GM12878 (cell line): ENCODE measurements around the gene ISLR2. TPM values are rescaled to one million over a fixed set of nuclear protein-coding genes. Genes with fewer than 3 reads are reported as not detected.

ENCODE experiments used
- ATAC-seq: fragments of 200-7000 bp; cut with Tn5 transposase; 3 replicates; pipeline ENCODE4 v1.9.1; 2020; ENCODE audit warnings: mild to moderate bottlenecking, moderate library complexity
- BruUV-seq: library from RNA; stranded (reverse); fragments of 400-500 nt; replicated peaks from 2 replicates; lab custom pipeline; 2021; lab: Mats Ljungman, UMichigan
- CTCF ChIA-PET: fragments of 300-600 bp; sonication (Branson Sonifier 250); formaldehyde crosslinking; extraction: SDS; loops from one replicate; lab custom pipeline; 2021; ENCODE audit warnings: inconsistent platforms; lab: Yijun Ruan, JAX
- POLR2A ChIA-PET: fragments of 350-600 bp; formaldehyde crosslinking; extraction: SDS; loops from one replicate; lab custom pipeline; 2021; ENCODE audit warnings: inconsistent platforms; lab: Charles Lee
- RAD21 ChIA-PET: fragments of 300-600 bp; sonication (Branson Sonifier 250); formaldehyde crosslinking; loops from one replicate; lab custom pipeline; 2023; ENCODE audit warnings: antibody characterized with exemption; ENCODE audit not compliant: unreplicated experiment; lab: Charles Lee
- SMC1A ChIA-PET: fragments of 300-600 bp; sonication (Branson Sonifier 250); formaldehyde crosslinking; loops from one replicate; lab custom pipeline; 2023; ENCODE audit not compliant: unreplicated experiment, uncharacterized antibody; lab: Charles Lee
- DNase-seq: peaks from one replicate; pipeline ENCODE4 v3.0.0-alpha.2; 2011; ENCODE audit warnings: low read depth, low spot score
- FAIRE-seq: peaks from 3 replicates; lab custom pipeline; 2011; peaks lifted over from hg19 to GRCh38; lab: Jason Lieb, UNC
- H2AFZ ChIP-seq: 2 replicates; pipeline ENCODE4 v1.6.0; 2011; ENCODE audit warnings: low read depth, low read length, control low read depth; ENCODE audit not compliant: control insufficient read depth
- H3K27ac ChIP-seq: 2 replicates; pipeline ENCODE4 v1.5.1; 2011; ENCODE audit warnings: control low read depth; ENCODE audit not compliant: control insufficient read depth, insufficient read depth
- H3K27me3 ChIP-seq, 2 experiments: replicated peaks in 1 of 2; 2 replicates each; pipeline versions ENCODE4 v1.6.0 to v1.6.1; 2011; ENCODE audit warnings: low read length in 1 of 2; ENCODE audit not compliant: control insufficient read depth in 2 of 2, insufficient read depth in 2 of 2
- H3K36me3 ChIP-seq, 2 experiments: 2 replicates each; pipeline ENCODE4 v1.5.1; 2011; ENCODE audit warnings: low read length in 1 of 2; ENCODE audit not compliant: control insufficient read depth in 2 of 2, insufficient read depth in 2 of 2
- H3K4me1 ChIP-seq: 2 replicates; pipeline ENCODE4 v1.6.1; 2011; ENCODE audit warnings: mild to moderate bottlenecking, low read length, moderate library complexity, mixed read lengths; ENCODE audit not compliant: control insufficient read depth, insufficient read depth
- H3K4me2 ChIP-seq: 2 replicates; pipeline ENCODE4 v1.6.0; 2011; ENCODE audit warnings: control low read depth; ENCODE audit not compliant: control insufficient read depth, insufficient read depth
- H3K4me3 ChIP-seq: fragments of 200-600 bp; sonication (generic); 2 replicates; pipeline ENCODE4 v1.5.1; 2016
- H3K79me2 ChIP-seq: 2 replicates; pipeline ENCODE4 v1.6.0; 2011; ENCODE audit warnings: low read length; ENCODE audit not compliant: control insufficient read depth, insufficient read depth
- H3K9ac ChIP-seq: 2 replicates; pipeline ENCODE4 v1.8.0; 2011; ENCODE audit warnings: low read length, control low read depth, mixed read lengths; ENCODE audit not compliant: control insufficient read depth, insufficient read depth
- H3K9me3 ChIP-seq: replicated peaks from 3 replicates; pipeline ENCODE4 v1.5.1; 2011; ENCODE audit warnings: mild to moderate bottlenecking, low read length; ENCODE audit not compliant: control insufficient read depth, insufficient read depth
- H4K20me1 ChIP-seq: 2 replicates; pipeline ENCODE4 v1.6.0; 2011; ENCODE audit not compliant: control insufficient read depth, insufficient read depth
- CBX3 ChIP-seq: fragments of 200-600 bp; sonication (generic); IDR thresholded peaks from 2 replicates; pipeline ENCODE4 v1.6.1; 2016; ENCODE audit warnings: low read depth, borderline replicate concordance
- CHD2 ChIP-seq: IDR thresholded peaks from 2 replicates; pipeline ENCODE4 v1.6.1; 2011; ENCODE audit warnings: low read depth, low read length, improper control_type of control experiment, borderline replicate concordance
- CREM ChIP-seq: IDR thresholded peaks from 2 replicates; pipeline ENCODE4 v1.6.1; 2014; ENCODE audit warnings: antibody characterized with exemption, low read depth
- EZH2 ChIP-seq: IDR thresholded peaks from 2 replicates; pipeline ENCODE4 v1.6.1; 2012; ENCODE audit warnings: low read depth, mild to moderate bottlenecking, control low read depth, inconsistent platforms, low read length, borderline replicate concordance; ENCODE audit not compliant: control insufficient read depth
- GABPA ChIP-seq: IDR thresholded peaks from 2 replicates; pipeline ENCODE4 v1.6.1; 2014; ENCODE audit warnings: antibody characterized with exemption, low read depth, mild to moderate bottlenecking, inconsistent platforms
- HDAC6 ChIP-seq: fragments of 200-600 bp; sonication (generic); IDR thresholded peaks from one replicate; pipeline ENCODE4 v1.8.0; 2017; ENCODE audit warnings: antibody characterized with exemption; ENCODE audit not compliant: unreplicated experiment
- LARP7 ChIP-seq: fragments of 450-650 bp; IDR thresholded peaks from 2 replicates; pipeline ENCODE4 v1.6.1; 2017; ENCODE audit warnings: mild to moderate bottlenecking
- PAX8 ChIP-seq: fragments of 450-650 bp; IDR thresholded peaks from 2 replicates; pipeline ENCODE4 v1.6.1; 2017; ENCODE audit warnings: mild to moderate bottlenecking, moderate library complexity
- RAD21 ChIP-seq: IDR thresholded peaks from 2 replicates; pipeline ENCODE4 v1.6.1; 2011; ENCODE audit warnings: mild to moderate bottlenecking, low read depth, low read length, moderate library complexity; ENCODE audit not compliant: insufficient read depth
- SRF ChIP-seq, 2 experiments: IDR thresholded peaks; 2 replicates each; pipeline ENCODE4 v1.6.1; 2011; ENCODE audit warnings: low read depth in 2 of 2, low read length in 2 of 2, mild to moderate bottlenecking in 1 of 2, moderate library complexity in 1 of 2
- TARDBP ChIP-seq: IDR thresholded peaks from 2 replicates; pipeline ENCODE4 v1.6.1; 2016; ENCODE audit warnings: borderline replicate concordance
- YY1 ChIP-seq: IDR thresholded peaks from 2 replicates; pipeline ENCODE4 v1.6.1; 2011; ENCODE audit warnings: low read depth, mild to moderate bottlenecking, low read length
- WGBS: methylation state at CpG from one replicate; pipeline ENCODE4 v1.1.6; 2016; ENCODE audit warnings: low lambda C conversion rate; ENCODE audit not compliant: insufficient replicate concordance, insufficient coverage; ENCODE audit errors: missing lambda C conversion rate; 5-methylcytosine and 5-hydroxymethylcytosine counted together
- in situ Hi-C: fragments of 300-500 bp; cut with MboI; formaldehyde crosslinking; loops from 9 replicates; pipeline ENCODE4 v1.14.3; 2018; ENCODE audit warnings: mixed read lengths
- intact Hi-C: fragments of 100-400 bp; cut with micrococcal nuclease; formaldehyde crosslinking; loops from one replicate; pipeline ENCODE4 v1.14.2; 2022; ENCODE audit not compliant: unreplicated experiment
- polyA plus RNA-seq, 11 experiments: library from polyadenylated mRNA; depleted of rRNA in 4 of 11; unstranded in 6 of 11; stranded (reverse) in 5 of 11; fragments of >200 nt; fragmentation: Nextera tagmentation in 4 of 11; fragmentation: Illumina TruSeq in 1 of 11; extraction: Ambion mirVana in 4 of 11; extraction: Trizol in 1 of 11; gene quantifications; 1 replicate in 1 of 11; 2 replicates in 10 of 11; pipeline versions ENCODE4 v1.2.1 to v1.2.3, GENCODE V29; 2011 to 2016; ENCODE audit warnings: inconsistent platforms in 2 of 11, missing spikeins in 2 of 11, low read depth in 1 of 11
- total RNA-seq, 4 experiments: library from RNA; depleted of rRNA in 3 of 4; stranded (reverse); fragments of >200 nt in 3 of 4; fragmentation: Illumina TruSeq in 1 of 4; extraction: Trizol in 1 of 4; gene quantifications; 2 replicates each; pipeline versions ENCODE4 v1.2.1 to v1.2.3, GENCODE V29; 2013 to 2021
- TF ChIP-seq, protein P1 (sequence below): fragments of 450-650 bp; IDR thresholded peaks from 2 replicates; pipeline ENCODE4 v1.6.1; 2017; ENCODE audit warnings: mild to moderate bottlenecking, moderate library complexity
- TF ChIP-seq, protein P2 (sequence below): fragments of 450-650 bp; conservative IDR thresholded peaks from 2 replicates; pipeline ENCODE4 v1.6.1; 2017; ENCODE audit warnings: mild to moderate bottlenecking, moderate library complexity
- TF ChIP-seq, protein P3 (sequence below): fragments of 150-350 bp; IDR thresholded peaks from 2 replicates; pipeline ENCODE4 v1.6.1; 2014; ENCODE audit warnings: mild to moderate bottlenecking, low read depth, low read length

ISLR2 gene
- total and polyA plus RNA-seq, 10 of the 15 experiments (the other 5 are each of a cell fraction or from before 2014, with no cell fraction given) = 0.04 to 0.21 (median 0.07) TPM; not detected in 4

DNA sequence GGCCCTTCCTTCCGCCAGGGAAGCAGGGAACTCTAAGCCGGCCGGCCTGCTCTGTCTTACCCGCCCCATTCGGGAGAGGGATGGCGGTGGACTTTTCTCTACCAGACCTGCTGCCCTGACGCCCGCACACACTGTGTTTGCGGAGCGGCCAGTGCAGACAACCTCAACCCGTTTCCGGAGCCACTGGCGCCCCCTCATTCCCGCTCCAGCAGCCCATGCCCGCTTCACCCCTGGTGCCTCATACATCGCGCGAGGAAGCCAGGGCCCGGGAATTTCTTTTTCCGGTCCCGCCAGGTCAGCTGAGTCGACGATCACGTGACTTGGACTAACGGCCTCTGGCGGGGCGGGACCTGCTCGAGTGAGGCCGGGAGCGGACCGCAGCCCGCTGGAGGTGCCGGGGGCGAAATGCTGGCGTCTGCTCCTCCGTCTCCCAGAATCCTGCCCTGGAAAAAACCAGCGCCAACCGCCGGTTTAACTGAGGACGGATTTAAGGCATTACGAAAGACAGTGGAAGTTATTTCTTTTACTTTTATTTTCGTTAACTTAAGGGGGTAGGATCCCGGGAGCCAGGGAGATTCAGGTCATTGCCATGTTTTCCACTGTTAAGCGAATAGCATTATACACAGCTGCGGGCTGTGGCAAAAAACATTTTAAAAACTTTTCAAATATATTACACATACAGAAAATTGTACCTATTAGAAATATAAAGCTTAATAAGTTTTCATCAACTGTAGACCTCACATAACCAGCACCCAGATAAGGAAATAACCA lies 30.2 kb upstream of the ISLR2 start (continued):
- peak; percentile 36; the same call in 1 of the 2 replicates for TF ChIP-seq GABPA
- TF ChIP-seq, protein P1, sequence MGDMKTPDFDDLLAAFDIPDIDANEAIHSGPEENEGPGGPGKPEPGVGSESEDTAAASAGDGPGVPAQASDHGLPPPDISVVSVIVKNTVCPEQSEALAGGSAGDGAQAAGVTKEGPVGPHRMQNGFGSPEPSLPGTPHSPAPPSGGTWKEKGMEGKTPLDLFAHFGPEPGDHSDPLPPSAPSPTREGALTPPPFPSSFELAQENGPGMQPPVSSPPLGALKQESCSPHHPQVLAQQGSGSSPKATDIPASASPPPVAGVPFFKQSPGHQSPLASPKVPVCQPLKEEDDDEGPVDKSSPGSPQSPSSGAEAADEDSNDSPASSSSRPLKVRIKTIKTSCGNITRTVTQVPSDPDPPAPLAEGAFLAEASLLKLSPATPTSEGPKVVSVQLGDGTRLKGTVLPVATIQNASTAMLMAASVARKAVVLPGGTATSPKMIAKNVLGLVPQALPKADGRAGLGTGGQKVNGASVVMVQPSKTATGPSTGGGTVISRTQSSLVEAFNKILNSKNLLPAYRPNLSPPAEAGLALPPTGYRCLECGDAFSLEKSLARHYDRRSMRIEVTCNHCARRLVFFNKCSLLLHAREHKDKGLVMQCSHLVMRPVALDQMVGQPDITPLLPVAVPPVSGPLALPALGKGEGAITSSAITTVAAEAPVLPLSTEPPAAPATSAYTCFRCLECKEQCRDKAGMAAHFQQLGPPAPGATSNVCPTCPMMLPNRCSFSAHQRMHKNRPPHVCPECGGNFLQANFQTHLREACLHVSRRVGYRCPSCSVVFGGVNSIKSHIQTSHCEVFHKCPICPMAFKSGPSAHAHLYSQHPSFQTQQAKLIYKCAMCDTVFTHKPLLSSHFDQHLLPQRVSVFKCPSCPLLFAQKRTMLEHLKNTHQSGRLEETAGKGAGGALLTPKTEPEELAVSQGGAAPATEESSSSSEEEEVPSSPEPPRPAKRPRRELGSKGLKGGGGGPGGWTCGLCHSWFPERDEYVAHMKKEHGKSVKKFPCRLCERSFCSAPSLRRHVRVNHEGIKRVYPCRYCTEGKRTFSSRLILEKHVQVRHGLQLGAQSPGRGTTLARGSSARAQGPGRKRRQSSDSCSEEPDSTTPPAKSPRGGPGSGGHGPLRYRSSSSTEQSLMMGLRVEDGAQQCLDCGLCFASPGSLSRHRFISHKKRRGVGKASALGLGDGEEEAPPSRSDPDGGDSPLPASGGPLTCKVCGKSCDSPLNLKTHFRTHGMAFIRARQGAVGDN = peak; percentile 52; the same call in 1 of the 2 replicates
- 0 out of 2 replicates have a peak, but pooled peaks have one; percentile 19 for TF ChIP-seq YY1
- TF ChIP-seq, protein P2, sequence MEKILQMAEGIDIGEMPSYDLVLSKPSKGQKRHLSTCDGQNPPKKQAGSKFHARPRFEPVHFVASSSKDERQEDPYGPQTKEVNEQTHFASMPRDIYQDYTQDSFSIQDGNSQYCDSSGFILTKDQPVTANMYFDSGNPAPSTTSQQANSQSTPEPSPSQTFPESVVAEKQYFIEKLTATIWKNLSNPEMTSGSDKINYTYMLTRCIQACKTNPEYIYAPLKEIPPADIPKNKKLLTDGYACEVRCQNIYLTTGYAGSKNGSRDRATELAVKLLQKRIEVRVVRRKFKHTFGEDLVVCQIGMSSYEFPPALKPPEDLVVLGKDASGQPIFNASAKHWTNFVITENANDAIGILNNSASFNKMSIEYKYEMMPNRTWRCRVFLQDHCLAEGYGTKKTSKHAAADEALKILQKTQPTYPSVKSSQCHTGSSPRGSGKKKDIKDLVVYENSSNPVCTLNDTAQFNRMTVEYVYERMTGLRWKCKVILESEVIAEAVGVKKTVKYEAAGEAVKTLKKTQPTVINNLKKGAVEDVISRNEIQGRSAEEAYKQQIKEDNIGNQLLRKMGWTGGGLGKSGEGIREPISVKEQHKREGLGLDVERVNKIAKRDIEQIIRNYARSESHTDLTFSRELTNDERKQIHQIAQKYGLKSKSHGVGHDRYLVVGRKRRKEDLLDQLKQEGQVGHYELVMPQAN = peak; percentile 63; the same call in 1 of the 2 replicates
- TF ChIP-seq, all 136 proteins: peak for 27; not testable (repeated sequence) for 109

DNA sequence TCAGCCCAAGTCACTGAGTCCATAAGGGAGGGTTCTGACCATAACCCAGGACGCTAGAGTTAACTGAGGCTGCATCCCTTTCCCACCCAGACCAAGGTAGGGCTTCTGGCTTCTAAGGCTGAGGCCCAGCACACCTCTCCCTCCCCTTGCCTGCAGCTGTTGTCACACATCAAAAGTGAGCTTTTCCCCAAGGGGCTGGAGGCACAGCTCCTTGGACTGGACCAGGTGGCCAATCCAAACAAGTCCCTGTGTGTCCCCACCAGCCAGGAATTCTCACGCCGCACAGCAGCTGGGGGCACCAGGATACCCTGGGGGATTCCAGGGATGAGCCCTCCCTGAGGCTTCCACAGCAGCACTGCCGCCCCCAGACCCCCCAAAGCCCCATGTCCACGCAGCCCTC lies 22.3 kb upstream of the ISLR2 start:
- DNase-seq = no peak
- in situ Hi-C loops = no loop called here
- no peak for TF ChIP-seq CREM
- TF ChIP-seq LARP7 = no peak
- TF ChIP-seq, protein P3, sequence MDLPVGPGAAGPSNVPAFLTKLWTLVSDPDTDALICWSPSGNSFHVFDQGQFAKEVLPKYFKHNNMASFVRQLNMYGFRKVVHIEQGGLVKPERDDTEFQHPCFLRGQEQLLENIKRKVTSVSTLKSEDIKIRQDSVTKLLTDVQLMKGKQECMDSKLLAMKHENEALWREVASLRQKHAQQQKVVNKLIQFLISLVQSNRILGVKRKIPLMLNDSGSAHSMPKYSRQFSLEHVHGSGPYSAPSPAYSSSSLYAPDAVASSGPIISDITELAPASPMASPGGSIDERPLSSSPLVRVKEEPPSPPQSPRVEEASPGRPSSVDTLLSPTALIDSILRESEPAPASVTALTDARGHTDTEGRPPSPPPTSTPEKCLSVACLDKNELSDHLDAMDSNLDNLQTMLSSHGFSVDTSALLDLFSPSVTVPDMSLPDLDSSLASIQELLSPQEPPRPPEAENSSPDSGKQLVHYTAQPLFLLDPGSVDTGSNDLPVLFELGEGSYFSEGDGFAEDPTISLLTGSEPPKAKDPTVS = no peak
- TF ChIP-seq CHD2 = no peak
- TF ChIP-seq CBX3 = no peak
- no peak for TF ChIP-seq HDAC6
- TF ChIP-seq SRF (IDR thresholded peaks at IDR 0.05; ENCODE audit: low read depth in 2 of 2, low read length in 2 of 2) = no peak
- TF ChIP-seq RAD21 = no peak
- TF ChIP-seq PAX8 = no peak
- no peak for TF ChIP-seq EZH2
- TF ChIP-seq TARDBP = no peak

More for the DNA sequence above, 22.3 kb upstream of the ISLR2 start:
- intact Hi-C loops = no loop called here
- Histone ChIP-seq H2AFZ (no peak overlapping the region), H3K9ac (no peak overlapping the region), H3K36me3 (no peaks in the 10 kb centered on the region), H3K79me2 (no peaks in the 10 kb centered on the region), H3K4me2 (no peak overlapping the region), H3K9me3 (no peaks in the 10 kb centered on the region), H3K27ac (no peak overlapping the region), H3K4me1 (no peaks in the 10 kb centered on the region), H4K20me1 (no peaks in the 10 kb centered on the region), H3K4me3 (no peak overlapping the region), H3K27me3 (no peaks in the 10 kb centered on the region)
- SMC1A ChIA-PET = no interaction called here
- WGBS = 38% methylated on average over 5 of the region's 5 CpGs
- ATAC-seq (no peak), FAIRE-seq (no peak)
- BruUV-seq = no TSS peak
- CTCF ChIA-PET = interaction anchor here (0.6 kb wide), 1 partner anchor 316 kb away, joined by 3 read pairs; no protein-coding TSS in a partner anchor
- POLR2A ChIA-PET = no interaction called here
- RAD21 ChIA-PET = no interaction called here
